Measurements from ENCODE around the gene HNRNPLL.

HNRNPLL gene

DNA sequence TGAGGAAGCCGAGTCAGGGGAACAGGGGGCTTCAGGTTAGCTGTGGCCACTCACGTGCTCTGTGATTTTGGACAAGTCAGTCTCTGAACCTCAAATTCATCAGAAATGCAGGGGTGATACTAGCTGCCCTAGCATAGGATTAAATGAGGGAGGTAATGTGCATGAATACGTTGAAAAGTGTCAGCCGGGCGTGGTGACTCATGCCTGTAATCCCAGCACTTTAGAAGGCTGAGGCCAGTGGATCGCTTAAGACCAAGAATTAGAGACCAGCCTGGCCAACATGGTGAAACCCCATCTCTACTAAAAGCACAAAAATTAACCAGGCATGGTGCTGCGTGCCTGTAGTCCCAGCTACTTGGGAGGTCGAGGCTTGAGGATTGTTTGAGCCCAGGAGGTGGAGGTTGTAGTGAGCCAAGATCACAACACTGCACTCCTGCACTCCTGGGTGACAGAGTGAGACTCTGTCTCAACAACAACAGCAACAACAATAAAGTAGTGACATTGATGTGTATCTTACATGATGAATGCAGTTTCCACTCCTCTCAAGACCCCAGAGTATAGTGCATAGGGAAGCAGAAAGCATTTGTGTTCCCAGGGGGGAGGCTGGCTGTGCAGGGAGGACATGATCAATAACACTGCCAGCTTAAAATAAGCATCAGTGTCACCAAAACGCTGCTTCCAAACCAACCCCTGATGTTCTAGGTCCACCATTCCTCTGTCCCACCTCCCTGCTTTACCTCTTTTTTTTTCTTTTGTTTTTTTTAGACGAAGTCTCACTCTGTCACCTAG lies 68.8 kb downstream of the HNRNPLL start:
- no peaks in the 10 kb centered on the region for H3K36me3 ChIP-seq (ENCODE audit: insufficient read depth, low read length)
- H3K79me2 ChIP-seq (ENCODE audit: insufficient read depth, low read length) = no peaks in the 10 kb centered on the region
- no peak for TF ChIP-seq EZH2phosphoT487 (IDR thresholded peaks at IDR 0.05; ENCODE audit: borderline replicate concordance)
- TF ChIP-seq, protein P1, sequence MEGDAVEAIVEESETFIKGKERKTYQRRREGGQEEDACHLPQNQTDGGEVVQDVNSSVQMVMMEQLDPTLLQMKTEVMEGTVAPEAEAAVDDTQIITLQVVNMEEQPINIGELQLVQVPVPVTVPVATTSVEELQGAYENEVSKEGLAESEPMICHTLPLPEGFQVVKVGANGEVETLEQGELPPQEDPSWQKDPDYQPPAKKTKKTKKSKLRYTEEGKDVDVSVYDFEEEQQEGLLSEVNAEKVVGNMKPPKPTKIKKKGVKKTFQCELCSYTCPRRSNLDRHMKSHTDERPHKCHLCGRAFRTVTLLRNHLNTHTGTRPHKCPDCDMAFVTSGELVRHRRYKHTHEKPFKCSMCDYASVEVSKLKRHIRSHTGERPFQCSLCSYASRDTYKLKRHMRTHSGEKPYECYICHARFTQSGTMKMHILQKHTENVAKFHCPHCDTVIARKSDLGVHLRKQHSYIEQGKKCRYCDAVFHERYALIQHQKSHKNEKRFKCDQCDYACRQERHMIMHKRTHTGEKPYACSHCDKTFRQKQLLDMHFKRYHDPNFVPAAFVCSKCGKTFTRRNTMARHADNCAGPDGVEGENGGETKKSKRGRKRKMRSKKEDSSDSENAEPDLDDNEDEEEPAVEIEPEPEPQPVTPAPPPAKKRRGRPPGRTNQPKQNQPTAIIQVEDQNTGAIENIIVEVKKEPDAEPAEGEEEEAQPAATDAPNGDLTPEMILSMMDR (conservative IDR thresholded peaks at IDR 0.05; ENCODE audit: low read length) = no peak
- no peaks in the 10 kb centered on the region for H3K9me2 ChIP-seq (replicated peaks; ENCODE audit: low read depth, low read length)
- H4K20me1 ChIP-seq (ENCODE audit: insufficient read depth, low read length, poor library complexity, severe bottlenecking) = no peaks in the 10 kb centered on the region
- H3F3A ChIP-seq (ENCODE audit: low read depth) = peaks cover 2% of the 10 kb centered on the region; the same call in 1 of the 2 replicates
- no peaks in the 10 kb centered on the region for H3K9me3 ChIP-seq (ENCODE audit: insufficient read depth, low read depth, low read length)
- H3K4me3 ChIP-seq (ENCODE audit: low read length, poor library complexity, severe bottlenecking) = no peak overlapping the region
- no peaks in the 10 kb centered on the region for H3K4me1 ChIP-seq (ENCODE audit: insufficient read depth, low read length, poor library complexity, severe bottlenecking)
- H3K4me2 ChIP-seq (ENCODE audit: low read depth, low read length, poor library complexity, severe bottlenecking) = no peak overlapping the region
- H3K27me3 ChIP-seq (ENCODE audit: insufficient read depth, low read length, poor library complexity, severe bottlenecking) = no peaks in the 10 kb centered on the region
- no peak overlapping the region for H2AFZ ChIP-seq (ENCODE audit: low read length)
- no peak overlapping the region for H3K9ac ChIP-seq (ENCODE audit: low read depth, low read length, poor library complexity, severe bottlenecking)

DNA sequence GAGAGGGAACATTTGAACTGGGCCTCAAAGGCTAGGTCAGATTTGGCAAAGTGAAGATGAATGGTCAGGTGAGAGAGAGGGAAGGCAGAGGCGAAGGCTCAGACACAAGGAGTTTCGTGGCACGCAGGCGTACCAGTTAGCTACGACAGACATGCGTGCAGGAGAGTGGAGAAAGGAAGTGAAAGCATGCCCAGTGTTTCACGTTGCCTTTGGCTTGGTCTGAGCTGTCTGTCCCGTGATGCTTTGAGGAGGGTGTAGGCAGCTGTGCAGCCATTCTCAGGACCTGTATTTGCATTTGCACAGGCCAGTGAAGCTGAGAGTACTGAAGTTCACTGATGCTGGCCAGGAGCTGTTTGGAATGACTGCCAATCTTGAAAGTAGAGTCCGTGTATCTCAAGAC lies 69.5 kb downstream of the HNRNPLL start:
- Histone ChIP-seq H3K9me3 (ENCODE audit: insufficient read depth, low read depth, low read length) (no peaks in the 10 kb centered on the region), H3F3A (ENCODE audit: low read depth) (peaks cover 2% of the 10 kb centered on the region; the same call in 1 of the 2 replicates), H3K4me2 (ENCODE audit: low read depth, low read length, poor library complexity, severe bottlenecking) (no peak overlapping the region), H3K9ac (ENCODE audit: low read depth, low read length, poor library complexity, severe bottlenecking) (no peak overlapping the region), H4K20me1 (ENCODE audit: insufficient read depth, low read length, poor library complexity, severe bottlenecking) (no peaks in the 10 kb centered on the region), H2AFZ (ENCODE audit: low read length) (no peak overlapping the region), H3K36me3 (ENCODE audit: insufficient read depth, low read length) (no peaks in the 10 kb centered on the region), H3K9me2 (replicated peaks; ENCODE audit: low read depth, low read length) (no peaks in the 10 kb centered on the region), H3K27me3 (ENCODE audit: insufficient read depth, low read length, poor library complexity, severe bottlenecking) (no peaks in the 10 kb centered on the region), H3K4me3 (ENCODE audit: low read length, poor library complexity, severe bottlenecking) (no peak overlapping the region), H3K79me2 (ENCODE audit: insufficient read depth, low read length) (no peaks in the 10 kb centered on the region), H3K4me1 (ENCODE audit: insufficient read depth, low read length, poor library complexity, severe bottlenecking) (no peaks in the 10 kb centered on the region)
- TF ChIP-seq, protein P1 (conservative IDR thresholded peaks at IDR 0.05; ENCODE audit: low read length) = no peak
- TF ChIP-seq EZH2phosphoT487 (IDR thresholded peaks at IDR 0.05; ENCODE audit: borderline replicate concordance) = no peak

DNA sequence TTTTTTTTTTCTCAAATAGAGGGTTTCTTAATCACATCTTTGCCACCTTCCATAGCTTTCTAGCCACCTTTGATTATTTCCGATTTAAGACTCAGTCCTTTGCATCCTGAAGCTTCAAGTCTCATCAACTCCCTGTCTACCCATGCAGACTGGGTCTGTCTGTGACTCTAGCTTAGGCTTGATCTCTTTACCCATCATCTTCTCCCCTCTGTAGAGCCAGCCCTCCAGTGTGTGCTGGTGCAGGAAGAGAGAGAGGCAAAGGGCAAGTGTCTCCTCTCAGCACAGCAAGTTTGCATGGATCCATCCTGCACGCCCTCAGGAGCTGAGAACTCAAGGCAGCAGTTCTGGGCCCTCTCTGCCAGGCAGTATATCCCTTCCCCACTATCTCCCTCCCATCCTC lies 70.4 kb downstream of the HNRNPLL start:
- H3K9ac ChIP-seq (ENCODE audit: low read depth, low read length, poor library complexity, severe bottlenecking) = no peak overlapping the region
- no peaks in the 10 kb centered on the region for H4K20me1 ChIP-seq (ENCODE audit: insufficient read depth, low read length, poor library complexity, severe bottlenecking)
- H3K4me2 ChIP-seq (ENCODE audit: low read depth, low read length, poor library complexity, severe bottlenecking) = no peak overlapping the region
- H3K79me2 ChIP-seq (ENCODE audit: insufficient read depth, low read length) = no peaks in the 10 kb centered on the region
- H3K27me3 ChIP-seq (ENCODE audit: insufficient read depth, low read length, poor library complexity, severe bottlenecking) = no peaks in the 10 kb centered on the region
- no peaks in the 10 kb centered on the region for H3F3A ChIP-seq (ENCODE audit: low read depth)
- no peaks in the 10 kb centered on the region for H3K4me1 ChIP-seq (ENCODE audit: insufficient read depth, low read length, poor library complexity, severe bottlenecking)
- TF ChIP-seq EZH2phosphoT487 (IDR thresholded peaks at IDR 0.05; ENCODE audit: borderline replicate concordance) = no peak
- TF ChIP-seq, protein P1 (conservative IDR thresholded peaks at IDR 0.05; ENCODE audit: low read length) = no peak
- H3K36me3 ChIP-seq (ENCODE audit: insufficient read depth, low read length) = no peaks in the 10 kb centered on the region
- no peaks in the 10 kb centered on the region for H3K9me2 ChIP-seq (replicated peaks; ENCODE audit: low read depth, low read length)
- H2AFZ ChIP-seq (ENCODE audit: low read length) = no peak overlapping the region
- no peaks in the 10 kb centered on the region for H3K9me3 ChIP-seq (ENCODE audit: insufficient read depth, low read depth, low read length)
- no peak overlapping the region for H3K4me3 ChIP-seq (ENCODE audit: low read length, poor library complexity, severe bottlenecking)

Data from Loucy (cell line).